Immature natural killer cell (primary cell): ENCODE measurements around the gene ATXN7L1. TPM values are rescaled to one million over a fixed set of nuclear protein-coding genes. Genes with fewer than 3 reads are reported as not detected.
"Not testable (repeated sequence)": the region's sequence is repeated elsewhere in the genome, so short reads cannot be mapped to it uniquely, and the experiment has no call there.

Source experiments
- DNase-seq, 3 donors: peaks; one replicate each; pipeline ENCODE4 v3.0.0; 2022; ENCODE audit warnings: mixed read lengths in 1 of 3
- H3K27ac Mint-ChIP-seq, 6 donors: one replicate each; pipeline ENCODE4 v1.8.0; 2020; ENCODE audit warnings: mixed read lengths in 6 of 6, mild to moderate bottlenecking in 5 of 6, inconsistent platforms in 4 of 6, moderate library complexity in 3 of 6
- H3K27me3 Mint-ChIP-seq, 3 donors: one replicate each; pipeline ENCODE4 v1.8.0; 2020 to 2021; ENCODE audit warnings: low read depth in 3 of 3, mild to moderate bottlenecking in 3 of 3, mixed read lengths in 3 of 3, moderate library complexity in 3 of 3, inconsistent platforms in 1 of 3
- H3K36me3 Mint-ChIP-seq, 3 donors: one replicate each; pipeline ENCODE4 v1.8.0; 2020; ENCODE audit warnings: mixed read lengths in 3 of 3, inconsistent platforms in 2 of 3, mild to moderate bottlenecking in 2 of 3
- H3K4me1 Mint-ChIP-seq, 2 donors: one replicate each; pipeline ENCODE4 v1.8.0; 2020; ENCODE audit warnings: inconsistent platforms in 2 of 2, mild to moderate bottlenecking in 2 of 2, mixed read lengths in 2 of 2, moderate library complexity in 1 of 2
- H3K4me3 Mint-ChIP-seq, 5 donors: one replicate each; pipeline ENCODE4 v1.8.0; 2020; ENCODE audit warnings: mild to moderate bottlenecking in 5 of 5, mixed read lengths in 5 of 5, inconsistent platforms in 3 of 5, moderate library complexity in 3 of 5
- H3K9me3 Mint-ChIP-seq, 6 donors: one replicate each; pipeline ENCODE4 v1.8.0; 2020; ENCODE audit warnings: mild to moderate bottlenecking in 6 of 6, mixed read lengths in 6 of 6, inconsistent platforms in 4 of 6, moderate library complexity in 3 of 6
- polyA plus RNA-seq, 3 donors: library from polyadenylated mRNA; unstranded; fragments of 300-500 nt; fragmentation: Illumina TruSeq; gene quantifications; one replicate each; pipeline ENCODE4 v1.2.3, GENCODE V29; 2021

ATXN7L1 gene
- polyA plus RNA-seq, 3 donors from 2014 or later = 3.8 to 21.1 (median 11.9) TPM

- no peak for DNase-seq
- peaks cover 31 to 46% of the 10 kb centered on the region in 2 donors for H3K4me1 Mint-ChIP-seq
- H3K4me3 Mint-ChIP-seq = no peak overlapping the region
Observed at GRCh38 chr7:105796365-105796764, 80.0 kb downstream of the ATXN7L1 start.

GRCh38 chr7:105794741-105795729, 81.4 kb downstream of the ATXN7L1 start:
- DNase-seq = no peak
- peaks cover 0 to 3% (median 2%) of the 10 kb centered on the region in 3 donors for H3K27me3 Mint-ChIP-seq
- H3K4me1 Mint-ChIP-seq = peaks cover 18 to 34% of the 10 kb centered on the region in 2 donors
- no peak overlapping the region for H3K27ac Mint-ChIP-seq
- H3K4me3 Mint-ChIP-seq = no peak overlapping the region
- H3K9me3 Mint-ChIP-seq = no peaks in the 10 kb centered on the region
- H3K36me3 Mint-ChIP-seq = peaks cover 4 to 16% (median 10%) of the 10 kb centered on the region in 3 donors

More at GRCh38 chr7:105796365-105796764, 80.0 kb downstream of the ATXN7L1 start:
- Mint-ChIP-seq H3K9me3 (no peaks in the 10 kb centered on the region), H3K27ac (peak overlapping the region in 1 of 6 donors; percentile 37), H3K36me3 (peaks cover 4 to 16% (median 14%) of the 10 kb centered on the region in 3 donors), H3K27me3 (peaks cover 0 to 3% (median 2%) of the 10 kb centered on the region in 3 donors)

DNA sequence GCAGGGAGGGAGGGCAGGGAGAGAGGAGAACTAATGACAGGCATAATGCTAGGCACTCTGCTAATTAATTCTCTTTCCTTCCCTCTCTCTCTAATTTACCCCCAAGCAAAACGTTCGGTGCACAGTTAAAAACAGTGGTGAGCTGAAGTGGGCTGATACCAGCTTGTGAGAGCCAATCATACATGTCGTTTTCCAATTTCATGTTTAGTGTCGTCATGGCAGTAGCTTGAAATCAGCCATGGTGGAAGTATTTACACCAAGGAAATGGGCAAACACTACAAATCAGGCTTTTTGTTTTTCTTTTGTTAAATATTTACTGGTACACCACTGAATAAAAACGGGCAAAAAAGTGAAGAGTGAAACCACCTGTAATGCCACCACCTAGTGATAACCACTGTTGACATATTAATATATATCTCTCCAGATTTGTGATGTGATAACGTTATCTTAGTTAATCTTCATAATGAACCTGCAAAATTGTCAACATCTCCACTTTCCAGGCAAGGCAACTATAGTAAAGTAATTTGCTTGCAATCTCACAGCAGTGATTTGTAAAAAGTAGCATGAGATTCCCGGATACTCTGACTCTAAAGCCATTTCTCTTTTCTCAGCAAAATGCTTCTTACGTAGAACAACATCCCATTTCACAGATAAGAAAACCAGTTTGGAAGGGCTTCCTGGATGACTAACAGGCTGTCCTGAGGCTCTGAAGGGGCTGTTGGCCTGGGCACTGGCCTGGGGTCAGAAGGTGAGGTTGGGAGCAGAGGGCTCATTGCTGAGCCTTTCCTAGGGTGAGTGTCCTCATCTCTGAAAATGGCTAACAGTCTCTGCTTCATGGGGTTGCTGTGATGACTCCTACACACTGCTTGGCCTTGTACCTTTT, 83.7 kb downstream of the ATXN7L1 start:
- no peak for DNase-seq
- Mint-ChIP-seq H3K27ac (no peak overlapping the region), H3K9me3 (no peaks in the 10 kb centered on the region), H3K27me3 (peaks cover 0 to 2% (median 0%) of the 10 kb centered on the region in 3 donors), H3K36me3 (peaks cover 5 to 17% (median 14%) of the 10 kb centered on the region in 3 donors), H3K4me1 (peaks cover 14 to 25% of the 10 kb centered on the region in 2 donors), H3K4me3 (no peak overlapping the region)

- Mint-ChIP-seq H3K27ac (no peak overlapping the region), H3K27me3 (peaks cover 0 to 2% (median 0%) of the 10 kb centered on the region in 3 donors), H3K4me3 (no peak overlapping the region), H3K9me3 (no peaks in the 10 kb centered on the region), H3K4me1 (peaks cover 14 to 25% of the 10 kb centered on the region in 2 donors), H3K36me3 (peaks cover 8 to 24% (median 14%) of the 10 kb centered on the region in 3 donors)
- DNase-seq = no peak
Observed at GRCh38 chr7:105791926-105792325, 84.5 kb downstream of the ATXN7L1 start.

GRCh38 chr7:105790996-105791395, 85.4 kb downstream of the ATXN7L1 start:
- DNase-seq = no peak
- H3K4me1 Mint-ChIP-seq = peaks cover 14 to 25% of the 10 kb centered on the region in 2 donors
- no peaks in the 10 kb centered on the region for H3K9me3 Mint-ChIP-seq
- peaks cover 8 to 27% (median 14%) of the 10 kb centered on the region in 3 donors for H3K36me3 Mint-ChIP-seq
- peaks cover 0 to 2% (median 0%) of the 10 kb centered on the region in 3 donors for H3K27me3 Mint-ChIP-seq
- H3K27ac Mint-ChIP-seq = peak overlapping the region in 1 of 6 donors; percentile 10
- no peak overlapping the region for H3K4me3 Mint-ChIP-seq

DNA sequence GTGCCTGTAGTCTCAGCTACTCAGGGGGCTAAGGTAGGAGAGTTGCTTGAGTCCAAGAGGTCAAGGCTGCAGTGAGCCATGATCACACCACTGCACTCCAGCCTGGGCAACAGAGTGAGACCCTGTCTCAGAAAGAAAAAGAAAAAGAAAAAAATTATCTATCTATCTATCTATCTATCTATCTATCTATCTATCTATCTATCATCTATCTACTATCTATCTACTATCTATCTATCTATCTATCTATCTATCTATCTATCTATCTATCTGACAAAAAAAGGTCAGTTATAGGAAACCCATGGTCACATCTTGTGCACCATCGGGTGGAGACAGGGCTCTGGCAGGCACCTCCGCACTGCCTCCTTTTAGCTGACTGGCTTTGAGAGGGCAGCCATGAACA, 85.9 kb downstream of the ATXN7L1 start:
- H3K9me3 Mint-ChIP-seq, H3K4me3 Mint-ChIP-seq, H3K27me3 Mint-ChIP-seq, DNase-seq: not testable (repeated sequence)
- Mint-ChIP-seq H3K4me1 (peaks cover 14 to 25% of the 10 kb centered on the region in 2 donors), H3K27ac (peak overlapping the region in 1 of 6 donors; percentile 10), H3K36me3 (peaks cover 6 to 29% (median 14%) of the 10 kb centered on the region in 3 donors)

GRCh38 chr7:105788816-105789349, 87.5 kb downstream of the ATXN7L1 start:
- Mint-ChIP-seq H3K9me3 (no peaks in the 10 kb centered on the region), H3K36me3 (peaks cover 4 to 33% (median 13%) of the 10 kb centered on the region in 3 donors), H3K4me3 (no peak overlapping the region), H3K27me3 (peaks cover 0 to 2% (median 0%) of the 10 kb centered on the region in 3 donors), H3K27ac (no peak overlapping the region), H3K4me1 (peaks cover 14 to 25% of the 10 kb centered on the region in 2 donors)
- DNase-seq = no peak

GRCh38 chr7:105788356-105788755, 88.0 kb downstream of the ATXN7L1 start:
- Mint-ChIP-seq H3K9me3 (no peaks in the 10 kb centered on the region), H3K27ac (no peak overlapping the region), H3K4me1 (peaks cover 14 to 20% of the 10 kb centered on the region in 2 donors), H3K4me3 (no peak overlapping the region), H3K27me3 (peaks cover 0 to 2% (median 0%) of the 10 kb centered on the region in 3 donors), H3K36me3 (peaks cover 4 to 33% (median 11%) of the 10 kb centered on the region in 3 donors)
- no peak for DNase-seq

DNA sequence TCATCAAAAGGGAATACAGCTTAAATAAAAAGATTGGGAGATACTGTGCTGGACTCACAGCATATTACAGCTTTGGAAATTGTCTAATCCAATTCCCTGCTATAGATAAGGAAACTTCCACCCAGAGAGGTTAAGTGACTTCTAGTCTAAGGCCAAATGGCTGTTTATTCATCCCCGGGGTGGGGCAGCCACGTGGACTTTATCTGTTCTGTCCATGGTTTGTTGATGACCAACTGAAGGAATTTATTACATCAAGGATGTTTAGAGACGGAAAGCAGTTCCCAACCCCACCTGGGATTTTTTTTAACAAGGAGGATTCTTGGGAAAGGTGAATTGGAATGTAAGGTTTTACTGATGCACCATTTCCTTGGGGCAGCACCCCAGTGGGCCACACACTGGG, 88.6 kb downstream of the ATXN7L1 start:
- DNase-seq = no peak
- H3K9me3 Mint-ChIP-seq = no peaks in the 10 kb centered on the region
- H3K4me3 Mint-ChIP-seq = no peak overlapping the region
- peaks cover 9 to 19% of the 10 kb centered on the region in 2 donors for H3K4me1 Mint-ChIP-seq
- no peak overlapping the region for H3K27ac Mint-ChIP-seq
- peaks cover 4 to 30% (median 11%) of the 10 kb centered on the region in 3 donors for H3K36me3 Mint-ChIP-seq
- H3K27me3 Mint-ChIP-seq = peaks cover 0 to 2% (median 0%) of the 10 kb centered on the region in 3 donors

GRCh38 chr7:105786520-105787470, 89.6 kb downstream of the ATXN7L1 start:
- Mint-ChIP-seq H3K27me3 (peaks cover 0 to 2% (median 0%) of the 10 kb centered on the region in 3 donors), H3K27ac (no peak overlapping the region), H3K36me3 (peaks cover 4 to 29% (median 11%) of the 10 kb centered on the region in 3 donors), H3K4me1 (peaks cover 3 to 13% of the 10 kb centered on the region in 2 donors), H3K9me3 (no peaks in the 10 kb centered on the region), H3K4me3 (no peak overlapping the region)
- no peak for DNase-seq

DNA sequence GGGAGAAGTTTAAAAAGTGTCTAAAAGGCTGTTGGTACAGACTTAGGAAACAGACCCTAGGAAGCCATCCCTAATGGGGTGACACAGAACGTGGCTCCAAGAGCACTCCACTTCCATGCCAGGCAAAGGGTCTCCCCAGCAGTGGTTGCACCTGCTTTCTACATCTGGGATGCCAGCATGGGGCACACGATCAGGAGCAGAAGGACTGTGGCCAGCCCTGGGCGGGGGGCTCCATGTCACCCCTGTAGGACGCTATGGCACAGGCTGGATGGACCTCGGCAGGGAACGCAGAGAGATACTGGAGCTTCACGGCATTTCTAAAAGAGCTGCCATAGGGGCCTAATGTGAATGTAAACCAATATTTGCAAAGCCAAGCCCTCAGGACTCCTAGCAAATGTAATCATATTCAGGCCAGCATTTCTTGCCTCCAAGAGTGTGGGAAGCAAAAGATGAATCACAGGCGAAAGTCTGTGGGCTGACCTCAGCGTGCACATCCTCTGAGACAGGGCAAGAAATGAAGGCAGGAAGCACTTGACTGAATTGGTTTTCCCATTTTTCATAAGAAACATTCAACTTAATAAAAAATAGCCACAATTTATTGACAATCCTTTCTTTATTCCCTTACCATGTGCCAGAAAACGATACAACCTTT, 93.9 kb downstream of the ATXN7L1 start:
- Mint-ChIP-seq H3K4me3 (no peak overlapping the region), H3K27me3 (no peaks in the 10 kb centered on the region)

More for the DNA sequence above, 93.9 kb downstream of the ATXN7L1 start:
- DNase-seq = no peak
- H3K36me3 Mint-ChIP-seq = peaks cover 11 to 32% (median 17%) of the 10 kb centered on the region in 3 donors
- peak overlapping the region in 1 of 6 donors; percentile 14 for H3K27ac Mint-ChIP-seq
- H3K9me3 Mint-ChIP-seq = no peaks in the 10 kb centered on the region
- H3K4me1 Mint-ChIP-seq = peaks cover 3 to 20% of the 10 kb centered on the region in 2 donors
